ENCODE measurements around the gene DHX36.

Gene DHX36

GRCh38 chr3:154225536-154225935 is 98.8 kb downstream of the DHX36 start:
- TF ChIP-seq, protein P1, sequence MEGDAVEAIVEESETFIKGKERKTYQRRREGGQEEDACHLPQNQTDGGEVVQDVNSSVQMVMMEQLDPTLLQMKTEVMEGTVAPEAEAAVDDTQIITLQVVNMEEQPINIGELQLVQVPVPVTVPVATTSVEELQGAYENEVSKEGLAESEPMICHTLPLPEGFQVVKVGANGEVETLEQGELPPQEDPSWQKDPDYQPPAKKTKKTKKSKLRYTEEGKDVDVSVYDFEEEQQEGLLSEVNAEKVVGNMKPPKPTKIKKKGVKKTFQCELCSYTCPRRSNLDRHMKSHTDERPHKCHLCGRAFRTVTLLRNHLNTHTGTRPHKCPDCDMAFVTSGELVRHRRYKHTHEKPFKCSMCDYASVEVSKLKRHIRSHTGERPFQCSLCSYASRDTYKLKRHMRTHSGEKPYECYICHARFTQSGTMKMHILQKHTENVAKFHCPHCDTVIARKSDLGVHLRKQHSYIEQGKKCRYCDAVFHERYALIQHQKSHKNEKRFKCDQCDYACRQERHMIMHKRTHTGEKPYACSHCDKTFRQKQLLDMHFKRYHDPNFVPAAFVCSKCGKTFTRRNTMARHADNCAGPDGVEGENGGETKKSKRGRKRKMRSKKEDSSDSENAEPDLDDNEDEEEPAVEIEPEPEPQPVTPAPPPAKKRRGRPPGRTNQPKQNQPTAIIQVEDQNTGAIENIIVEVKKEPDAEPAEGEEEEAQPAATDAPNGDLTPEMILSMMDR (conservative IDR thresholded peaks at IDR 0.05) = no peak
- H3K27ac ChIP-seq = peak overlapping the region; percentile 94

DNA sequence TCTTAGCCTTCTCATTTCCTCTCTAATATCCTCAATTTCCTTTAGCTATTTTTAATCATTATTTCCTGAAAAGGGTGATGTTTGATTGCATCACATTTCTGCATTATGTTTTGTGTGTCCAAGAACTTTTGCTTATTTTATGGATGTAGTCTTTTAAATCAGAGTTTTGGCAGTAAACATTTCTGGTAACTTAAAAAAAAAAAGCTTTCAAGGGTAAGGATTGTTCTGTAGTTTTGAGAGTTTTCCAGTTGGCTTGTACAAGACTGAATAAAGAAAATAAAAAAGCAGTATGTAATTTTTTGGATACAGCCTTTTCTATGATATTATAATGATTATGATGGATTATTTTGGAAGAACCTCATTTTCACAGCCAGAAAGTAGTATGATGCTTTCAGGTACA is 99.4 kb downstream of the DHX36 start:
- H3K27ac ChIP-seq = peak overlapping the region; percentile 94
- TF ChIP-seq, protein P1 (conservative IDR thresholded peaks at IDR 0.05) = no peak

GRCh38 chr3:154224366-154224765 is 99.9 kb downstream of the DHX36 start:
- H3K27ac ChIP-seq = peak overlapping the region; percentile 94
- TF ChIP-seq, protein P1 (conservative IDR thresholded peaks at IDR 0.05) = no peak

- TF ChIP-seq, protein P1 (conservative IDR thresholded peaks at IDR 0.05) = no peak
- peak overlapping the region; percentile 94 for H3K27ac ChIP-seq
Observed at GRCh38 chr3:154223519-154223918, 100.8 kb downstream of the DHX36 start.

Measured in VCaP (cell line).